KMS-11 (cell line): ENCODE results near the gene ACOD1.
A peak's percentile ranks its signal among the peaks of the same experiment; 100 is the strongest.
"Not testable (repeated sequence)": the region's sequence is repeated elsewhere in the genome, so short reads cannot be mapped to it uniquely, and the experiment has no call there.

ENCODE experiments used
- H2AFZ ChIP-seq: fragments of 200-600 bp; sonication (generic); 2 replicates; pipeline ENCODE4 v1.6.1; 2016; ENCODE audit warnings: antibody characterized with exemption, mixed run types, low read depth
- H3K27ac ChIP-seq: fragments of 200-600 bp; sonication (generic); 2 replicates; pipeline ENCODE4 v1.6.1; 2016; ENCODE audit warnings: mild to moderate bottlenecking, mixed run types
- H3K27me3 ChIP-seq: fragments of 200-600 bp; sonication (generic); 2 replicates; pipeline ENCODE4 v1.6.1; 2017; ENCODE audit warnings: mild to moderate bottlenecking, low read depth, mixed run types, moderate library complexity; ENCODE audit not compliant: insufficient read depth
- H3K36me3 ChIP-seq: fragments of 200-600 bp; sonication (generic); 2 replicates; pipeline ENCODE4 v1.6.1; 2017; ENCODE audit warnings: mild to moderate bottlenecking, mixed run types; ENCODE audit not compliant: insufficient read depth
- H3K4me1 ChIP-seq: fragments of 200-600 bp; sonication (generic); 2 replicates; pipeline ENCODE4 v1.6.1; 2016; ENCODE audit warnings: mild to moderate bottlenecking, low read depth, mixed run types; ENCODE audit not compliant: poor library complexity, severe bottlenecking
- H3K4me2 ChIP-seq: fragments of 200-600 bp; sonication (generic); 2 replicates; pipeline ENCODE4 v1.7.0; 2016; ENCODE audit warnings: mild to moderate bottlenecking, mixed run types
- H3K4me3 ChIP-seq: fragments of 200-600 bp; sonication (generic); IDR thresholded peaks from 2 replicates; pipeline ENCODE4 v1.6.1; 2017; ENCODE audit warnings: low read depth, low read length, mixed read lengths; ENCODE audit not compliant: insufficient read depth
- H3K79me2 ChIP-seq: fragments of 200-600 bp; sonication (generic); 2 replicates; pipeline ENCODE4 v1.6.1; 2016; ENCODE audit warnings: low read depth, mixed run types; ENCODE audit not compliant: insufficient read depth
- H3K9ac ChIP-seq: fragments of 200-600 bp; sonication (generic); 2 replicates; pipeline ENCODE4 v1.6.1; 2016; ENCODE audit warnings: mild to moderate bottlenecking, mixed run types
- H4K20me1 ChIP-seq: fragments of 200-600 bp; sonication (generic); 2 replicates; pipeline ENCODE4 v1.6.1; 2016; ENCODE audit warnings: mild to moderate bottlenecking, mixed run types; ENCODE audit not compliant: insufficient read depth
- CTCF ChIP-seq: fragments of 200-600 bp; sonication (generic); conservative IDR thresholded peaks from 2 replicates; pipeline ENCODE4 v1.6.1; 2017; ENCODE audit warnings: low read depth, mild to moderate bottlenecking, antibody characterized with exemption, low read length, moderate library complexity, mixed read lengths

Gene ACOD1

GRCh38 chr13:76948149-76948548 is at the start of gene ACOD1:
TSS of gene ACOD1 (plus strand) at chr13:76948511. CDS start at chr13:76948559, 48 bp downstream.
- no peak within 1 kb of the TSS for H3K4me2 ChIP-seq
- H3K27ac ChIP-seq: no peak within 1 kb of the TSS
- H2AFZ ChIP-seq: no peak within 1 kb of the TSS
- no peaks in the 10 kb centered on the region for H3K79me2 ChIP-seq
- no peak within 1 kb of the TSS for H3K9ac ChIP-seq
- no peak for TF ChIP-seq CTCF
- H3K4me3 ChIP-seq: no peak within 1 kb of the TSS
- no peaks in the 10 kb centered on the region for H3K36me3 ChIP-seq
- no peaks in the 10 kb centered on the region for H3K27me3 ChIP-seq
- no peaks in the 10 kb centered on the region for H4K20me1 ChIP-seq
- H3K4me1 ChIP-seq: no peaks in the 10 kb centered on the region

- H3K27me3 ChIP-seq, H3K4me1 ChIP-seq, H3K9ac ChIP-seq, H3K27ac ChIP-seq, H3K36me3 ChIP-seq, H2AFZ ChIP-seq, H4K20me1 ChIP-seq, H3K4me3 ChIP-seq, H3K4me2 ChIP-seq, H3K79me2 ChIP-seq: not testable (repeated sequence)
Observed at GRCh38 chr13:76899066-76899465, 49.2 kb upstream of the ACOD1 start.

GRCh38 chr13:76903544-76904162 is 44.7 kb upstream of the ACOD1 start:
- no peak overlapping the region for H3K4me3 ChIP-seq
- H2AFZ ChIP-seq: no peak overlapping the region
- no peaks in the 10 kb centered on the region for H3K27me3 ChIP-seq
- H3K9ac ChIP-seq: no peak overlapping the region
- no peaks in the 10 kb centered on the region for H3K36me3 ChIP-seq
- H3K4me1 ChIP-seq: no peaks in the 10 kb centered on the region
- H3K27ac ChIP-seq: no peak overlapping the region
- TF ChIP-seq CTCF: peak; percentile 80
- H4K20me1 ChIP-seq: no peaks in the 10 kb centered on the region
- H3K79me2 ChIP-seq: no peaks in the 10 kb centered on the region
- no peak overlapping the region for H3K4me2 ChIP-seq

GRCh38 chr13:76904507-76904906 is 43.8 kb upstream of the ACOD1 start:
- no peak overlapping the region for H3K4me3 ChIP-seq
- H3K9ac ChIP-seq: no peak overlapping the region
- no peaks in the 10 kb centered on the region for H3K4me1 ChIP-seq
- H3K4me2 ChIP-seq: no peak overlapping the region
- no peaks in the 10 kb centered on the region for H3K79me2 ChIP-seq
- H2AFZ ChIP-seq: no peak overlapping the region
- TF ChIP-seq CTCF: no peak
- no peaks in the 10 kb centered on the region for H4K20me1 ChIP-seq
- H3K27me3 ChIP-seq: no peaks in the 10 kb centered on the region
- H3K36me3 ChIP-seq: no peaks in the 10 kb centered on the region
- no peak overlapping the region for H3K27ac ChIP-seq

- no peak for TF ChIP-seq CTCF
- Histone ChIP-seq H3K79me2 (no peaks in the 10 kb centered on the region), H3K36me3 (no peaks in the 10 kb centered on the region), H3K4me1 (no peaks in the 10 kb centered on the region), H3K27me3 (no peaks in the 10 kb centered on the region), H3K4me2 (no peak overlapping the region), H3K27ac (no peak overlapping the region), H3K4me3 (no peak overlapping the region), H3K9ac (no peak overlapping the region), H2AFZ (no peak overlapping the region), H4K20me1 (no peaks in the 10 kb centered on the region)
Observed at GRCh38 chr13:76912476-76912875, 35.8 kb upstream of the ACOD1 start.
